Measurements from ENCODE around the gene YARS2.

DNA sequence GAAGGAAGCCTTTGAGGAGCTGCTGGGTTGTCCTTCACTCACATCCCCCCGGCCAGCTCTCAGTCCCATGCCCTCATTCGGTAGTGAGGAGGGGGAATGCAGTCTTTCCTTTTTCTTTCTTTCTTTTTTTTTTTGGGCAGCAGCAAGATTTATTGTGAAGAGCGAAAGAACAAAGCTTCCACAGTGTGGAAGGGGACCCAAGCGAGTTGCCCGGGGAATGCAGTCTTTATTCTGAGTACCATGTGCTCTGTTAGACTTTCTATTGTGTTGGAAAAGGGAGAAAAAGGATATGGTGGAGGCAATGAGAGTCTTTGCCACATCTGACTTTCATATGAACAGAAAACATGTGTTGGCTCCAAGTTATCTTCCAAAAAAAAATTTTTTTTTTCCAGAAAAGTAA lies 29.9 kb upstream of the YARS2 start:
- TF ChIP-seq, protein P1, sequence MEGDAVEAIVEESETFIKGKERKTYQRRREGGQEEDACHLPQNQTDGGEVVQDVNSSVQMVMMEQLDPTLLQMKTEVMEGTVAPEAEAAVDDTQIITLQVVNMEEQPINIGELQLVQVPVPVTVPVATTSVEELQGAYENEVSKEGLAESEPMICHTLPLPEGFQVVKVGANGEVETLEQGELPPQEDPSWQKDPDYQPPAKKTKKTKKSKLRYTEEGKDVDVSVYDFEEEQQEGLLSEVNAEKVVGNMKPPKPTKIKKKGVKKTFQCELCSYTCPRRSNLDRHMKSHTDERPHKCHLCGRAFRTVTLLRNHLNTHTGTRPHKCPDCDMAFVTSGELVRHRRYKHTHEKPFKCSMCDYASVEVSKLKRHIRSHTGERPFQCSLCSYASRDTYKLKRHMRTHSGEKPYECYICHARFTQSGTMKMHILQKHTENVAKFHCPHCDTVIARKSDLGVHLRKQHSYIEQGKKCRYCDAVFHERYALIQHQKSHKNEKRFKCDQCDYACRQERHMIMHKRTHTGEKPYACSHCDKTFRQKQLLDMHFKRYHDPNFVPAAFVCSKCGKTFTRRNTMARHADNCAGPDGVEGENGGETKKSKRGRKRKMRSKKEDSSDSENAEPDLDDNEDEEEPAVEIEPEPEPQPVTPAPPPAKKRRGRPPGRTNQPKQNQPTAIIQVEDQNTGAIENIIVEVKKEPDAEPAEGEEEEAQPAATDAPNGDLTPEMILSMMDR (IDR thresholded peaks at IDR 0.05) = no peak
- TF ChIP-seq POLR2AphosphoS5 (IDR thresholded peaks at IDR 0.05; ENCODE audit: low read depth, low read length) = no peak
- TF ChIP-seq, protein P2, sequence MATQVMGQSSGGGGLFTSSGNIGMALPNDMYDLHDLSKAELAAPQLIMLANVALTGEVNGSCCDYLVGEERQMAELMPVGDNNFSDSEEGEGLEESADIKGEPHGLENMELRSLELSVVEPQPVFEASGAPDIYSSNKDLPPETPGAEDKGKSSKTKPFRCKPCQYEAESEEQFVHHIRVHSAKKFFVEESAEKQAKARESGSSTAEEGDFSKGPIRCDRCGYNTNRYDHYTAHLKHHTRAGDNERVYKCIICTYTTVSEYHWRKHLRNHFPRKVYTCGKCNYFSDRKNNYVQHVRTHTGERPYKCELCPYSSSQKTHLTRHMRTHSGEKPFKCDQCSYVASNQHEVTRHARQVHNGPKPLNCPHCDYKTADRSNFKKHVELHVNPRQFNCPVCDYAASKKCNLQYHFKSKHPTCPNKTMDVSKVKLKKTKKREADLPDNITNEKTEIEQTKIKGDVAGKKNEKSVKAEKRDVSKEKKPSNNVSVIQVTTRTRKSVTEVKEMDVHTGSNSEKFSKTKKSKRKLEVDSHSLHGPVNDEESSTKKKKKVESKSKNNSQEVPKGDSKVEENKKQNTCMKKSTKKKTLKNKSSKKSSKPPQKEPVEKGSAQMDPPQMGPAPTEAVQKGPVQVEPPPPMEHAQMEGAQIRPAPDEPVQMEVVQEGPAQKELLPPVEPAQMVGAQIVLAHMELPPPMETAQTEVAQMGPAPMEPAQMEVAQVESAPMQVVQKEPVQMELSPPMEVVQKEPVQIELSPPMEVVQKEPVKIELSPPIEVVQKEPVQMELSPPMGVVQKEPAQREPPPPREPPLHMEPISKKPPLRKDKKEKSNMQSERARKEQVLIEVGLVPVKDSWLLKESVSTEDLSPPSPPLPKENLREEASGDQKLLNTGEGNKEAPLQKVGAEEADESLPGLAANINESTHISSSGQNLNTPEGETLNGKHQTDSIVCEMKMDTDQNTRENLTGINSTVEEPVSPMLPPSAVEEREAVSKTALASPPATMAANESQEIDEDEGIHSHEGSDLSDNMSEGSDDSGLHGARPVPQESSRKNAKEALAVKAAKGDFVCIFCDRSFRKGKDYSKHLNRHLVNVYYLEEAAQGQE (IDR thresholded peaks at IDR 0.05; ENCODE audit: insufficient read depth in 1 of 2, low read depth in 2 of 2, low read length in 1 of 2) = no peak
